Measurements from ENCODE around the gene PDK2. TPM values are rescaled to one million over a fixed set of nuclear protein-coding genes. Genes with fewer than 3 reads are reported as not detected.
A peak's percentile ranks its signal among the peaks of the same experiment; 100 is the strongest.

The PDK2 gene
- total and polyA plus RNA-seq, 10 of the 15 experiments (the other 5 are each of a cell fraction or from before 2014, with no cell fraction given): 0.98 to 22.6 (median 12.3) TPM

- FAIRE-seq: no peak
- ChIA-PET POLR2A (interaction anchor here (0.6 to 1.9 kb wide), 2 partner anchors 96 to 1544 kb away, joined by 3 to 5 read pairs; no protein-coding TSS in a partner anchor), SMC1A (ENCODE audit: uncharacterized antibody, unreplicated experiment) (interaction anchor here (0.5 to 3.1 kb wide), 4 partner anchors 20 to 39 kb away, joined by 3 to 7 read pairs (median 6); partner anchors contain the start of gene PDK2), RAD21 (ENCODE audit: unreplicated experiment) (interaction anchor here (1.6 to 2.1 kb wide), 2 partner anchors 25 to 32 kb away, joined by 7 read pairs; no protein-coding TSS in a partner anchor), CTCF (interaction anchor here (0.6 to 6.4 kb wide), 13 partner anchors 21 to 781 kb away, joined by 3 to 38 read pairs (median 4); partner anchors contain the start of gene PDK2)
- WGBS (ENCODE audit: insufficient coverage, insufficient replicate concordance, low lambda C conversion rate, missing lambda C conversion rate): 2% methylated on average over 39 of the region's 65 CpGs
- in situ Hi-C loops (cut with MboI) (no loop called here), intact Hi-C loops (cut with micrococcal nuclease; ENCODE audit: unreplicated experiment) (loop anchor here (1.0 to 2.0 kb wide), 3 partner anchors 25 to 39 kb away; partner anchors contain the start of gene PDK2)
- Histone ChIP-seq H3K9me3 (replicated peaks; ENCODE audit: control insufficient read depth, insufficient read depth, low read length) (no peaks in the 10 kb centered on the region), H3K9ac (ENCODE audit: control insufficient read depth, insufficient read depth, low read length) (peak within 1 kb of the TSS; percentile 52), H3K36me3 (ENCODE audit: control insufficient read depth in 2 of 2, insufficient read depth in 2 of 2, low read length in 1 of 2) (no peaks in the 10 kb centered on the region), H2AFZ (ENCODE audit: control insufficient read depth, low read depth, low read length) (peak within 1 kb of the TSS; percentile 94), H4K20me1 (ENCODE audit: control insufficient read depth, insufficient read depth) (no peaks in the 10 kb centered on the region), H3K4me1 (ENCODE audit: control insufficient read depth, insufficient read depth, low read length) (peaks cover 12% of the 10 kb centered on the region), H3K79me2 (ENCODE audit: control insufficient read depth, insufficient read depth, low read length) (no peaks in the 10 kb centered on the region), H3K4me2 (ENCODE audit: control insufficient read depth, insufficient read depth) (peak within 1 kb of the TSS; percentile 97), H3K27ac (ENCODE audit: control insufficient read depth, insufficient read depth) (no peak within 1 kb of the TSS), H3K27me3 (replicated peaks in 1 of 2; ENCODE audit: control insufficient read depth in 2 of 2, insufficient read depth in 2 of 2, low read length in 1 of 2) (no peaks in the 10 kb centered on the region), H3K4me3 (peak within 1 kb of the TSS; percentile 90)
- DNase-seq (ENCODE audit: low read depth, low spot score): no peak
- peak; percentile 78 for ATAC-seq
- BruUV-seq (replicated peaks): no TSS peak
- no peak for TF ChIP-seq E4F1 (IDR thresholded peaks at IDR 0.05; ENCODE audit: borderline replicate concordance, partially characterized antibody)
- TF ChIP-seq BACH1 (IDR thresholded peaks at IDR 0.05; ENCODE audit: borderline replicate concordance): no peak
- no peak for TF ChIP-seq ZNF207 (IDR thresholded peaks at IDR 0.05; ENCODE audit: borderline replicate concordance)
- 0 out of 2 replicates have a peak, but pooled peaks have one; percentile 80 for TF ChIP-seq RCOR1 (conservative IDR thresholded peaks at IDR 0.05; ENCODE audit: low read depth, low read length)
- peak; percentile 9 for TF ChIP-seq PBX3 (IDR thresholded peaks at IDR 0.05; ENCODE audit: insufficient replicate concordance, low read depth, low read length)
- TF ChIP-seq FOXK2 (IDR thresholded peaks at IDR 0.05): no peak
- TF ChIP-seq IKZF1 (conservative IDR thresholded peaks at IDR 0.05): peak; percentile 75; the same call in 1 of the 2 replicates
- no peak for TF ChIP-seq SMAD5 (IDR thresholded peaks at IDR 0.05; ENCODE audit: low read depth)
- no peak for TF ChIP-seq HCFC1 (IDR thresholded peaks at IDR 0.05; ENCODE audit: low read length)
- 0 out of 2 replicates have a peak, but pooled peaks have one; percentile 32 for TF ChIP-seq PKNOX1 (IDR thresholded peaks at IDR 0.05)
- peak in 1 of 2 experiments; percentile 41; a peak in 3 of 4 replicates for TF ChIP-seq IKZF2 (IDR thresholded peaks at IDR 0.05)
- 0 out of 2 replicates have a peak, but pooled peaks have one; percentile 12 for TF ChIP-seq TCF3 (IDR thresholded peaks at IDR 0.05; ENCODE audit: borderline replicate concordance, insufficient read depth, low read depth, low read length)
- TF ChIP-seq ZBED1 (IDR thresholded peaks at IDR 0.05; ENCODE audit: borderline replicate concordance): no peak
Measured at GRCh38 chr17:50055426-50056216, 39.5 kb upstream of the PDK2 start, which contains the start of gene ITGA3. TSS of gene ITGA3 (plus strand) at chr17:50056110. CDS start at chr17:50056440, 330 bp downstream.
